GM10248 (cell line): ENCODE measurements around the gene EIF4B.

Source experiments
- CTCF ChIA-PET: fragments of 300-600 bp; sonication (Branson Sonifier 250); formaldehyde crosslinking; extraction: SDS; loops from one replicate; lab custom pipeline; 2021; ENCODE audit warnings: antibody characterized with exemption; lab: Yijun Ruan, JAX
- POLR2A ChIA-PET: fragments of 350-650 bp; sonication (Branson Sonifier 250); formaldehyde crosslinking; extraction: SDS; loops from one replicate; lab custom pipeline; 2020; ENCODE audit warnings: antibody characterized with exemption; lab: Yijun Ruan, JAX
- DNase-seq: peaks from one replicate; pipeline ENCODE4 v3.0.0; 2012; ENCODE audit errors: extremely low spot score
- CTCF ChIP-seq: IDR thresholded peaks from 2 replicates; pipeline ENCODE4 v1.5.1; 2012; ENCODE audit warnings: mild to moderate bottlenecking, low read depth; ENCODE audit errors: extremely low read depth, missing control alignments, control extremely low read depth

Gene EIF4B

GRCh38 chr12:53079226-53080117, 73.2 kb downstream of the EIF4B start, which contains the start of gene SPRYD3:
SPRYD3 (minus strand) TSS chr12:53079390; CDS start chr12:53079333, 57 bp downstream.
- CTCF ChIA-PET = interaction anchor here (1.1 to 9.0 kb wide), 9 partner anchors 10 to 242 kb away, joined by 3 to 141 read pairs (median 5); partner anchors contain the start of genes AAAS, IGFBP6 and SOAT2
- DNase-seq = peak; percentile 100
- TF ChIP-seq CTCF = no peak
- POLR2A ChIA-PET = interaction anchor here (0.6 to 1.4 kb wide), 11 partner anchors 16 to 1996 kb away, joined by 3 to 8 read pairs (median 4); partner anchors contain the start of genes AAAS, CSRNP2, EIF4B and KRT80

GRCh38 chr12:53082637-53083175, 76.5 kb downstream of the EIF4B start:
- TF ChIP-seq CTCF = no peak
- ChIA-PET CTCF (interaction anchor here (3.8 to 6.4 kb wide), 3 partner anchors 16 to 17 kb away, joined by 25 to 51 read pairs (median 40); partner anchors contain the start of gene IGFBP6), POLR2A (interaction anchor here (0.6 kb wide), 1 partner anchor 15 kb away, joined by 3 read pairs; no protein-coding TSS in a partner anchor)
- no peak for DNase-seq

GRCh38 chr12:53086361-53086760, 80.1 kb downstream of the EIF4B start:
- ChIA-PET CTCF (interaction anchor here (1.2 to 6.4 kb wide), 4 partner anchors 11 to 40 kb away, joined by 3 to 51 read pairs (median 24); partner anchors contain the start of gene IGFBP6), POLR2A (no interaction called here)
- TF ChIP-seq CTCF = no peak
- DNase-seq = no peak

- CTCF ChIA-PET = interaction anchor here (1.3 to 17.2 kb wide), 3 partner anchors 9 to 22 kb away, joined by 4 to 294 read pairs (median 8); no protein-coding TSS in a partner anchor
- DNase-seq = no peak
- POLR2A ChIA-PET = no interaction called here
- TF ChIP-seq CTCF = no peak
Observed at GRCh38 chr12:53090105-53090504, 83.8 kb downstream of the EIF4B start.

- CTCF ChIA-PET = interaction anchor here (1.3 to 17.2 kb wide), 3 partner anchors 9 to 23 kb away, joined by 4 to 294 read pairs (median 8); no protein-coding TSS in a partner anchor
- DNase-seq = no peak
- TF ChIP-seq CTCF = no peak
- POLR2A ChIA-PET = no interaction called here
Observed at GRCh38 chr12:53090554-53090953, 84.3 kb downstream of the EIF4B start.

GRCh38 chr12:53091756-53092155, 85.5 kb downstream of the EIF4B start:
- POLR2A ChIA-PET = no interaction called here
- TF ChIP-seq CTCF = no peak
- CTCF ChIA-PET = interaction anchor here (17.2 kb wide), 1 partner anchor 24 kb away, joined by 294 read pairs; no protein-coding TSS in a partner anchor
- no peak for DNase-seq
